CMK (cell line): Measurements from ENCODE around the gene PDZRN3.

Source experiments
- DNase-seq: peaks from one replicate; pipeline ENCODE4 v3.0.0-alpha.2; 2010; ENCODE audit warnings: low read depth

The PDZRN3 gene

GRCh38 chr3:73624821-73625665 is at the start of gene PDZRN3:
Gene PDZRN3, minus strand, starts transcription at chr3:73624941.
- DNase-seq, result no peak

- no peak for DNase-seq
Observed at GRCh38 chr3:73674280-73674679, 49.5 kb upstream of the PDZRN3 start.

- DNase-seq, result no peak
Observed at GRCh38 chr3:73669260-73669659, 44.5 kb upstream of the PDZRN3 start.

GRCh38 chr3:73668391-73668790 is 43.6 kb upstream of the PDZRN3 start:
- DNase-seq, result no peak

DNA sequence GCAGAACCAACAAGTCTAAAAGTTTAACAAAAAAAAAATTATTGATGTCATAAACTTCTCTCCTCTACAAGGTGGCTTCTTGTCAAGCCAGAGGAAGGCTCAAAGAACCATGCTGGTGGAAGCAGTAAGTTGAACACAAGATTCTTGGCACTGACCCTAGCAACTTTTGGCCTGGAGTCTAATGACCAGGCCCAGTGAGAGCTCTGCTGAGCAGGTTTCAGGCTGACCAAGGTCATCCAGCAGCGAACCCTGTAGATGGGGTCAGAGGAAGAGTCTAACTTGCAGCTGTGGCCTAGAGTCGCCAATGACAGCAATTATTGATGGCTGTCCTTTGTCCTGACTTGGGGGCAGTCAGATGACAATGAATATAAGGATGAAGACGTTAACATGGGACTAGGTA is 43.1 kb upstream of the PDZRN3 start:
- no peak for DNase-seq

DNA sequence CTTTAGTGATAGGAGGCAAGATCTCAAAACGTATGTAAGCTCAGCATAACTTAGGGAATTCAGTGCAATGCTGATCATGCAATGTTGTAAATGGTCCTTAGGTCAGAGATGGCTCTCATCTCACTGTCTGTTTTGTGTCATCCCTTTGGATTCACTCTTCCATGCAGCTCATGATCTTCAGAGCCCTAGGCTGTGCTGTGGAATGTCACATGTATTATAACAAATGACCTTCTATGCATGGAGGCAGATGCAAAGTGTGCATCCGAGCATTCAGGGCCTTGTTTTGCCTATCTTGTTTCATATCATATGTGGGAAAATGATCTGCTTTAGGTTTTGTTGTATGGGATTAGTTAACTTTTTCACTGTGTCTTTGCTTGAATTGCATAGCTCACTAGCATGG is 40.5 kb upstream of the PDZRN3 start:
- no peak for DNase-seq

DNA sequence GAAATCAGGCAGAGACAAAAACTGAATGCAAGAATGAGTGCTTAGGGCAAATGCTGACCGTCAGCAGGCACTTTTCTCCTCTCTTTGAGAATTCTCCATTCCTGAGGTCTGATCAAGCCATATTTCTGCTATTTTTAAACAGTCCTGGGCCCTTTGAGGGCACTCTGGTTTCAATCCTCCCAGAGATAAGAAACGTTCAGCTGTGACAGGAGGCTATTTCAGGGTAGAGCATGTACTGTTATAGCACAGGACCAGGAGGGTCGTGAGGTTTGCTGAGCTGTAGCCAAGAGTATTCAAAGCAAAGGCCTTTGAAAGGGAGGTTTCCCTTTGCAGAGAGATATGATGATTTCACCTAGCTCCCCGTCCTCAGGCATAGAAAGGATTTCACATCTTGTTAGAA is 39.6 kb upstream of the PDZRN3 start:
- DNase-seq, result no peak

- DNase-seq, result no peak
Observed at GRCh38 chr3:73663495-73663894, 38.8 kb upstream of the PDZRN3 start.

GRCh38 chr3:73661265-73661664 is 36.5 kb upstream of the PDZRN3 start:
- DNase-seq, result no peak

- no peak for DNase-seq
Observed at GRCh38 chr3:73658227-73658626, 33.5 kb upstream of the PDZRN3 start.

- DNase-seq, result no peak
Observed at GRCh38 chr3:73657186-73657585, 32.4 kb upstream of the PDZRN3 start.

DNA sequence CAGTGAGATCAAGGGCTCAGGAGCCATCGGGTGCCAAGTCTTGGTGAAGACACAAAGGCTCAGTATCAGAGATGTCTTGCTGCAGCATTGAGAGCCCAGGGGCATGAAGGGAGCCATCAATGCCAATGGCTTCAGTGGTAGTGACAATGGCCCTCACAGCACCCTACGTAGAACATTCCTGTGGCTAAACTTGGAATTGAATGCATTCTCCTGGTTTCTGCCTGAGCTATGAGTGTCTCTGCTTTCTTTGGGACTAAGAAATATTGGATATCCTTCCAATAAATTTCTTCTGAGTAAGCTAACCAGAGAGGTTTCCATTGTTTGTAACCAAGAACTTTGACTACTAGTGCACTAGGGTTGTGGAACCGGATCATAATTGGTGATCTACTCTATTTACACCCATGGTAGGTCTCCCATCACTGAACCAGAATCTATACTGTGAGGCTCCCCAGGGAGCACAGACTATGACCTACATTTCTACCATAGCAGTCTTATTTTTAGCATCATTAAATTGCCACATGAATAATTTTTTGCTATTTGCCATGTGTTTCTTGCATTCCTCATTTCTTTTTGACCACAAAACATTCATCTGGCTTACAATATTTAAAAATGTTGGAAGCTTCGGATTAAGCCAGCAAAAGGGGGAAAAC is 31.6 kb upstream of the PDZRN3 start:
- DNase-seq, result no peak

GRCh38 chr3:73655197-73655596 is 30.5 kb upstream of the PDZRN3 start:
- DNase-seq, result no peak

GRCh38 chr3:73653877-73654276 is 29.1 kb upstream of the PDZRN3 start:
- DNase-seq, result no peak

DNA sequence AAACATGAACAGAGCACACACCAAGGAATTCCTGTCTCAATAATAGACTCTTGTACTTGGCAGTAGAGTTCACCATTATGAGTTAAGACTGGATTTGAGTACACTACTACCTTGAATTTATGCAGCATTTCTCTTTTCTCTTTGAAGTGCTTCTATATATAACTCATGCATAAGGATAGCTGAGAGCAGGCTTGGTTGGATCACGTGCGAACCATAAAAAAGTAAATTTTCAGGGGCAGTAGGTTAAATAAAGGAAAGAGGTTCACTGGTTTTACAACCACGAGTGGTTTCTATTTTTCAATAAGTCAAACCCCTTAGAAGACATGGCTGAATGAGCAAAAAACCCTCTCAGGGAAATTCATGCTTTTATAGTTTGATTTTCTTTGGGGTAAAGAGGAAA is 28.6 kb upstream of the PDZRN3 start:
- no peak for DNase-seq

DNA sequence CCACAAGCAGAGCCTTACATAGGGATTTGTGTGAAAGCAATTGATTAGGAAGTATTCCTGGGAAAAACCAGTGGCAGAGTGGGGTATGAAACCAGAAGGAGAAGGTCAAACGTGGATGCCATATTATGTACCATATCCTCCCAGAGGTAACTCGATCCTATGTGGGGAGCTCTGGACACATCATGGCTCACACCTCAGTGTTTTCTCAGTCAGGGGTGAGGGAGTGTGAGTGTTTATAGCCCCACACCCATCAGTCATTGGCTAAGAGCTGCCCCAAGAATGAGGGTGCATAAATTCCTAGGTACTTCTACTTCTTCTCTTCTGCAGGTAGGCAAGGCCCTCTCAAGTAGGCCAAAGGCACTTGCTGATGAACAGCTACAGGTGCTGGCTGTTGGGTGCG is 28.2 kb upstream of the PDZRN3 start:
- no peak for DNase-seq

DNA sequence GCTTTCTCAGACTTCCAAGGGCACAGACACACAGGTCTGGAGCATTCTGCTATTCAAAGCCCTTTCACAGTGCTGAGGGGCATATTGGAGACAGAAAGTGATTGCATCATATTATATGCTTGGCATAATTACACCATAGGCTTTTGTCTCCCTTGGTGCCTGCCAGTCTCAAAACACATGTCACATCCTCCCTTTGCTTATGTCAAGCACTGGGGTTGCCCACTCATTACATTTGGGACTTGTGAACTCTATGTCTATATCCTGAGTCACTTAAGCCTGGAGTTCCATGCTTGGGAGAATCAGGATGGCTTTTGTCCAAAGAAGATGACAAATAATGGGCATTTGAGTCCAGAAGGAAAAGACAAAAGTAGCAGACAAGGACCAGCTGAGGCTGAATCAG is 12.3 kb upstream of the PDZRN3 start:
- DNase-seq, result no peak

GRCh38 chr3:73635254-73635653 is 10.5 kb upstream of the PDZRN3 start:
- no peak for DNase-seq

DNA sequence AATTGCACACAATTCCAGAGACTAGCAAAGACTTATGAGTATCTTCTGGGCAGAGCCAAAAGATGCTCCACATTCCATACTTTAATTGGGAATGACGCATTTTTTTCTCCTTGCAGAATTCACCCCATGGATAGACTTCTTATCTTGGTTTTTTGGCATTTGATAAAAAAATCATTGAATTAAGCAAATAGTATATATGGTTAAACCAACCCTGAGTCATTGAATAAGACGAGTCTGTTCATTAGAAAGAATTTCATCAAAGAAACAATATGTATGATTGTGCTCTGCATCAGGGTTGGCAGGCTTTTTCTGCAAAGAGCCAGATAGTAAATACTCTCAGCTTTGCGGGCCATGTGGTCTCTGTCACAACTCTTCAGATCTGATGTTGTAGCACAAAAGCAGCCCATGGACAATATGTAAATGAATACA is 9.2 kb upstream of the PDZRN3 start:
- DNase-seq, result no peak

DNA sequence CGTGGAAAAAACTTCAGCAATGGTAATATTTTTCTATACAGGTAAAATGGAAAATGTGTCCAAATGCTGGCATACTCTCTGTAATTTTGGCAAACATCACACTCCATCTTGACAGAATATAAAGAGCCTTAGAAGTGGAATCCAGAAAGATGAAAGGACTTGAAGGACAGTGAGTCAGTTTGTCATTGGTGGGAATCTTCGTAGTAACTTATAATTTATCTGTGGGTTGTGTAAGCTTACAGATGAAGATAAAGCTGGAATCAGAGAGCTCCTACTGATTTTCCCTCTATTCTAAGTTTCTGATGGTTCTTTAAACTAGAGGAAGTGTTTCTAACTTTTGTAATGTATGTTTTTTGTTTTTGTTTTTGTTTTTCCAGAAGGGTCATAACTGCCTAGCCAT is 8.7 kb upstream of the PDZRN3 start:
- DNase-seq, result no peak

DNA sequence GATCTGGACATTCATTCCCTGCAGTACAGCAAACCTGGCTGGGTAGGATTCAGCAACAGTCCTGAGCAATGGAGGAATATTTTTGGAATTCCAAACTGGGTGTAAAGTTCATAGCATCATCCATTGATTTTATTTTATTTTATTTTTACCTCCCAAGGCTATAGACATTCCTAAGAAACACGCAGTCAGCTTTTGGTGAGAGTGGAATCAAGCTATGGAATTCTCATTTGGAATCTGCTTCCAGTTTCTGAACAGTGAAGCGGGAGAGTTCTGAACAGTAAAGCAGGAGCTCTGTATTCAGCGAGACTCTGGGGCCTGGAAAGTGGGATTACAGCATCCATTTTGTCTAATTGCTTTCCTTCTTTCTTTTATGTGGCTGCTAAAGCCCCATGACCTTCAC is 1.4 kb upstream of the PDZRN3 start:
- DNase-seq, result no peak

- DNase-seq, result no peak
Observed at GRCh38 chr3:73624017-73624820, 522 bp downstream of the PDZRN3 start.

- no peak for DNase-seq
Observed at GRCh38 chr3:73623346-73623745, 1.4 kb downstream of the PDZRN3 start.
